Measurements from ENCODE around the gene ZNF629. TPM values are rescaled to one million over a fixed set of nuclear protein-coding genes. Genes with fewer than 3 reads are reported as not detected.

ZNF629 gene
- total and polyA plus RNA-seq, 2 of the 4 experiments (the other 2 are of a cell fraction): 7.3 to 9.1 TPM

DNA sequence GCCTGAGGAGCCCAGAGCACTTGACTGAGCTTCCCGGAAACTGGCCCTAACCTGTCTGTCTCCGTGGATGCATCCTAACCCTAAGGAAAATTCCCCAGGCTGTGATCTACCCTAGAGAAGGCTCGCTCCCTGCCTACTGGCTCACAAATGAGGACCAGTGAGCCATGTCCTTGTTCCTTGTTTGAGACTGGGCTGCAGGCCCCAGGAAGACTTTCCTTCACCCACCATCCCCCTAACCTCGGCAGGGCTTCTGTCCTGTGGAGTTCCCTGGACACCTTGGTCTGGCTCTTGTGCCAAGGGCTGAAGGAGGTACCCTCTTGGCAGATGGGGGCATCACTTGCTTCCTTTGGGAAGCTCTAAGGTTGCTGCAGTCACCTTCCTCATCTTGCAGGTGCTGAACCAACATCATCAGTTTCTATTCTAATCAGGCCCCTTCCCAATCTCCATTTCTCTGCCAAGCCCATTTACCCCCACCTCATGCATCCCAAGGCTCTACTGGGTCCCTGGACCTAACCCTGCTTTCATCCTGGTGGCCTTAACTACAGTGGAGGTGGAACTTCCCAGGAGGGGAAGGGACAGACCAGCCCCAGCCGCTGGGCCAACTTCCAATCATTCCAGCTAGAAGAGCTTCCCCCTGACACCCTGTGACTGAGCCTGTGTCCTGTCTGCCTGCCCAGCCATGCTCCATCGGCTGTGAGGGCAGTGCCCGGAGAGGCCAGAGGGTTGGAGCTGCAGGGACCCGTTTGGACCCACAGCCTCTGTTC lies 12.5 kb downstream of the ZNF629 start:
- no peak overlapping the region for H2BK5ac ChIP-seq (ENCODE audit: low read depth, low read length, poor library complexity, severe bottlenecking)
- peak overlapping the region; percentile 91 to 99 for H4K8ac ChIP-seq (ENCODE audit: low read depth in 2 of 2, low read length in 2 of 2)
- no peak overlapping the region for H4K91ac ChIP-seq (ENCODE audit: insufficient read depth, low read depth, low read length)
- H4K20me1 ChIP-seq (ENCODE audit: insufficient read depth, low read length): peaks cover 3% of the 10 kb centered on the region; the same call in 1 of the 2 replicates
- TF ChIP-seq MXI1 (IDR thresholded peaks at IDR 0.05; ENCODE audit: borderline replicate concordance, low read depth, low read length) (no peak), MAFK (IDR thresholded peaks at IDR 0.05; ENCODE audit: low read depth, low read length) (no peak), RCOR1 (IDR thresholded peaks at IDR 0.05; ENCODE audit: insufficient replicate concordance, low read length) (no peak), RAD21 (IDR thresholded peaks at IDR 0.05; ENCODE audit: low read length) (no peak), CHD1 (IDR thresholded peaks at IDR 0.05; ENCODE audit: low read depth, low read length) (no peak), POLR2A (IDR thresholded peaks at IDR 0.05; ENCODE audit: low read depth, low read length) (no peak), FOS (IDR thresholded peaks at IDR 0.05; ENCODE audit: low read depth, low read length) (no peak), MAZ (IDR thresholded peaks at IDR 0.05; ENCODE audit: borderline replicate concordance, low read depth, low read length) (no peak)
- TF ChIP-seq, protein P1, sequence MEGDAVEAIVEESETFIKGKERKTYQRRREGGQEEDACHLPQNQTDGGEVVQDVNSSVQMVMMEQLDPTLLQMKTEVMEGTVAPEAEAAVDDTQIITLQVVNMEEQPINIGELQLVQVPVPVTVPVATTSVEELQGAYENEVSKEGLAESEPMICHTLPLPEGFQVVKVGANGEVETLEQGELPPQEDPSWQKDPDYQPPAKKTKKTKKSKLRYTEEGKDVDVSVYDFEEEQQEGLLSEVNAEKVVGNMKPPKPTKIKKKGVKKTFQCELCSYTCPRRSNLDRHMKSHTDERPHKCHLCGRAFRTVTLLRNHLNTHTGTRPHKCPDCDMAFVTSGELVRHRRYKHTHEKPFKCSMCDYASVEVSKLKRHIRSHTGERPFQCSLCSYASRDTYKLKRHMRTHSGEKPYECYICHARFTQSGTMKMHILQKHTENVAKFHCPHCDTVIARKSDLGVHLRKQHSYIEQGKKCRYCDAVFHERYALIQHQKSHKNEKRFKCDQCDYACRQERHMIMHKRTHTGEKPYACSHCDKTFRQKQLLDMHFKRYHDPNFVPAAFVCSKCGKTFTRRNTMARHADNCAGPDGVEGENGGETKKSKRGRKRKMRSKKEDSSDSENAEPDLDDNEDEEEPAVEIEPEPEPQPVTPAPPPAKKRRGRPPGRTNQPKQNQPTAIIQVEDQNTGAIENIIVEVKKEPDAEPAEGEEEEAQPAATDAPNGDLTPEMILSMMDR (conservative IDR thresholded peaks at IDR 0.05; ENCODE audit: low read depth, low read length): no peak
- TF ChIP-seq, protein P2, sequence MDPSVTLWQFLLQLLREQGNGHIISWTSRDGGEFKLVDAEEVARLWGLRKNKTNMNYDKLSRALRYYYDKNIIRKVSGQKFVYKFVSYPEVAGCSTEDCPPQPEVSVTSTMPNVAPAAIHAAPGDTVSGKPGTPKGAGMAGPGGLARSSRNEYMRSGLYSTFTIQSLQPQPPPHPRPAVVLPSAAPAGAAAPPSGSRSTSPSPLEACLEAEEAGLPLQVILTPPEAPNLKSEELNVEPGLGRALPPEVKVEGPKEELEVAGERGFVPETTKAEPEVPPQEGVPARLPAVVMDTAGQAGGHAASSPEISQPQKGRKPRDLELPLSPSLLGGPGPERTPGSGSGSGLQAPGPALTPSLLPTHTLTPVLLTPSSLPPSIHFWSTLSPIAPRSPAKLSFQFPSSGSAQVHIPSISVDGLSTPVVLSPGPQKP (IDR thresholded peaks at IDR 0.05; ENCODE audit: borderline replicate concordance, low read depth, low read length): no peak
- intact Hi-C loops (cut with micrococcal nuclease) (loop anchor here (1.0 kb wide), 1 partner anchor 26 kb away; the partner anchor contains the start of gene PHKG2), in situ Hi-C loops (cut with MboI; ENCODE audit: low sequenced_read_pairs) (no loop called here), dilution Hi-C loops (cut with HindIII; ENCODE audit: low sequenced_read_pairs, unreplicated experiment) (no loop called here)
- peak overlapping the region; percentile 92 for H2AFZ ChIP-seq (replicated peaks; ENCODE audit: low read length, poor library complexity)
- H3K27me3 ChIP-seq (ENCODE audit: control insufficient read depth, insufficient read depth, low read length): no peaks in the 10 kb centered on the region
- BruUV-seq (replicated peaks): TSS peak; percentile 72
- no peaks in the 10 kb centered on the region for H3K9me3 ChIP-seq (ENCODE audit: control insufficient read depth, insufficient read depth, low read length)
- H3K23ac ChIP-seq (ENCODE audit: low read depth, low read length): no peak overlapping the region
- H4K5ac ChIP-seq (ENCODE audit: low read depth, low read length): peak overlapping the region; percentile 47
- 0 out of 2 replicates have a peak overlapping the region, but pooled peaks have one; percentile 16 for H3K14ac ChIP-seq (replicated peaks; ENCODE audit: low read depth, low read length)
- peak overlapping the region; percentile 90 for H3K4ac ChIP-seq (ENCODE audit: low read depth, low read length)
- H3K27ac ChIP-seq (ENCODE audit: insufficient read depth, low read length): no peak overlapping the region; the same call in 1 of the 2 replicates
- DNase-seq (no peak), ATAC-seq (ENCODE audit: low read depth) (peak; percentile 3)
- peak overlapping the region; percentile 85; the same call in 1 of the 2 replicates for H2AK5ac ChIP-seq (ENCODE audit: low read depth, low read length)
- peak overlapping the region; percentile 75 for H2AK9ac ChIP-seq (replicated peaks; ENCODE audit: low read depth, low read length, poor library complexity)
- H3K18ac ChIP-seq (ENCODE audit: low read depth, low read length): no peak overlapping the region
- POLR2A ChIA-PET (ENCODE audit: unreplicated experiment): no interaction called here
- peaks cover 13% of the 10 kb centered on the region for H3K4me1 ChIP-seq (ENCODE audit: control insufficient read depth, insufficient read depth, low read length)
- H3K4me2 ChIP-seq (ENCODE audit: low read depth, low read length): peak overlapping the region; percentile 96
- H2BK120ac ChIP-seq (ENCODE audit: low read depth, low read length): no peak overlapping the region
- H3K79me1 ChIP-seq (ENCODE audit: low read depth in 1 of 2, low read length in 2 of 2): peaks cover 16 to 77% of the 10 kb centered on the region in 2 experiments
- no peak overlapping the region for H3K56ac ChIP-seq (ENCODE audit: extremely low read depth, insufficient read depth, low read length)
- H3K9me1 ChIP-seq (ENCODE audit: insufficient read depth, low read length): peaks cover 32% of the 10 kb centered on the region; the same call in 1 of the 2 replicates
- no peak overlapping the region for H2BK15ac ChIP-seq (ENCODE audit: low read depth, low read length)
- 0 out of 2 replicates have a peak overlapping the region, but pooled peaks have one; percentile 27 for H3K9ac ChIP-seq (ENCODE audit: low read depth, low read length)
- H3K36me3 ChIP-seq (ENCODE audit: control insufficient read depth, insufficient read depth, low read length): peaks cover 37% of the 10 kb centered on the region
- CTCF ChIA-PET: interaction anchor here (1.0 kb wide), 1 partner anchor 33 kb away, joined by 5 read pairs; no protein-coding TSS in a partner anchor
- H3K4me3 ChIP-seq (ENCODE audit: insufficient read depth, low read depth, low read length): peak overlapping the region; percentile 68; the same call in 1 of the 2 replicates
- H2BK20ac ChIP-seq (ENCODE audit: low read depth, low read length): no peak overlapping the region
- 77% methylated on average over 6 of the region's 8 CpGs; no CpG with 5 or more reads in 1 of the 2 experiments for WGBS, 2 experiments (ENCODE audit: extremely low coverage in 2 of 2, insufficient read length in 1 of 2)

All from IMR-90 (cell line).